HG03575 (cell line): ENCODE measurements around the gene VPS54.
"Not testable (repeated sequence)": the region's sequence is repeated elsewhere in the genome, so short reads cannot be mapped to it uniquely, and the experiment has no call there.

ENCODE experiments used
- ATAC-seq: cut with Tn5 transposase; IDR thresholded peaks from one replicate; pipeline ENCODE4 v1.9.1; 2021; ENCODE audit not compliant: unreplicated experiment, insufficient number of reproducible peaks, low FRiP score; ENCODE audit errors: extremely low read depth

The VPS54 gene

DNA sequence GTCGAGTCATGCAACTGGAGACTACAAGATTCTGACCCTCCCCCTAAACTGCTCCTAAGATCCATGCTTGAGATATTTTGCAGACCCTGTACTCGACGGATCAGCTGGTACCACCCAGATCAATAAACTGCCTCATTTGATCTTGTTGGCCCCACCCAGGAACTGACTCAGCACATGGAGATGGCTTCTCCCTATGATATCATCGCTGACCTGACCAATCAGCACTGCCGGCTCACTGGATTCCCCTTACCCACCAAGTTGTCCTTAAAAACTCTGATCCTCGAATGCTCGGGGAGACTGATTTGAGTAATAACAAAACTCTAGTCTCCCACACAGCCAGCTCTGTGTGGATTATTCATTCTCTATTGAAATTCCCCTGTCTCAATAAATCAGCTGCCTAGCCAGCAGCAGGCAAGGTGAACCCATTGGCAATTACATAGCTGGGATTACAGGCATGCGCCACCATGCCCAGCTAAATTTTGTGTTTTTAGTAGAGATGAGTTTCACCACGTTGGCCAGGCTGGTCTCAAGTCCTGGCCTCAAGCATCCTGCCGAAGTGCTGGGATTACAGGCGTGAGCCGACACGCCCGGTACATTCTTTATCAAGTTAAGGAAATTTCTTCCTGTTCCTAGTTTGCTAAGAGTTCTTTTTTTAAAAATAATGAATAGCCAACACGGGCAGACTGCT is 43.6 kb downstream of the VPS54 start:
- no peak for ATAC-seq

DNA sequence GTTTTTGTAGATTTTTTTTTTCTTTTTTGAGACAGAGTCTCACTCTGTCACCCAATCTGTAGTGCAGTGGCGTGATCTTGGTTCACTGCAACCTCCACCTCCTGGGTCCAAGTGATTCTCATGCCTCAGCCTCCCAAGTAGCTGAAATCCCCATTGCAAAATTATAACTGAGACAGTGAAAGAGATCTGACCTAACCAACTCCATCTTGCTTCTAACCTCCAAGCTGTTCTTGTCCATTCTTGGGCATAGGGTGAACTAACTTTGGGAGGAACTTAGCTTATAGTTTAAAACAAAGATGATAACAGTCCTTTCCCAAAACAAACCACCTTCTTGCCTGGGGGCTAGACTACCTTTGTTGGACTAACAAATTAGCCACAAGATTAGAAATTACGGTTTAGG is 44.2 kb downstream of the VPS54 start:
- ATAC-seq, result not testable (repeated sequence)

DNA sequence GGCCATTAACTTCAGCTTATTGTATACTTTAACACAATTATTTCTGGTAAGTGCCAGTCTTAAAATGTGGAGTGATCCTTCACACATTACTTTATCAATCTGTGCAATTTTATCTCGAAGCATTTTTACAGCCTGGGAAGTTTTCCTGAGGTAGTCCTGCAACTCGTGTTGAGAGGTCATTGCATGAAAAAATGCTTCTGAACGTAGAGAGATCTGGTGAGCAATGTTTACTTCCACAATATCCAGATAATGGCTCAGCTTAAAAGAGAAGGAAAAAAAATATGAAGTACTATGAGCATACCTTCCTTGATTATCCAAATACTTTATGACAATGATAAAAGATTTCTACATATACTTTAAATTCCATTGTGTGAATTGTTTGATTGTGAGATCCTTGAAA is 57.0 kb downstream of the VPS54 start:
- ATAC-seq, result no peak

GRCh38 chr2:63950414-63950813 is 68.8 kb downstream of the VPS54 start:
- no peak for ATAC-seq

- no peak for ATAC-seq
Measured at GRCh38 chr2:63942788-63943187, 76.4 kb downstream of the VPS54 start.

DNA sequence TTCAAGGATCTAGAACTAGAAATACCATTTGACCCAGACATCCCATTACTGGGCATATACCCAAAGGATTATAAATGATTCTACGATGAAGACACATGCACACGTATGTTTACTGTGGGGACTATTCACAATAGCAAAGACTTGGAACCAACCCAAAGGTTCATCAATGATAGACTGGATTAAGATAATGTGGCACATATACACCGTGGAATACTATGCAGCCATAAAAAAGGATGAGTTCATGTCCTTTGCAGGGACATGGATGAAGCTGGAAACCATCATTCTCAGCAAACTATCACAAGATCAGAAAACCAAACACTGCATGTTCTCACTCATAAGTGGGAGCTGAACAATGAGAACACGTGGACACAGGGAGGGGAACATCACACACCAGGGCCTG is 87.1 kb downstream of the VPS54 start:
- ATAC-seq, result not testable (repeated sequence)

GRCh38 chr2:63926815-63927214 is 92.4 kb downstream of the VPS54 start:
- ATAC-seq, result no peak

DNA sequence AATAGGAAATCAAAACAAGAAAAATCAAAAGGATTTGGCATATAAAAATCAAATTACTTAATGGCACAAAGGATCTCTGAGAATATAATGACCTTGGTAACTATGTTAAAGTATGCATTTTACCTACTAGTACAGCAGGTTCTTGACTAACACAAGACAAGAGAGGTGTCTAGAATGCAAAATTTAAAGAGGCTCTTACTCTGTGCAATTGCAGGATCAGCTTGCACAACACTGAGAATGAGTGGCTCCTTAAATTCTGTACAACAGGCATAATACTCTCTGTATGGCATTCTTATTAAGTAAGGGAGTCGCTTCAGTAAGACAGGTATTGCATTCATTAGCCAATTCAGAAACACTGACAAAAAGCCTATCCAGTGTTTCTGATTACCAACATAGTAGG is 104.9 kb downstream of the VPS54 start:
- ATAC-seq, result no peak

- no peak for ATAC-seq
Measured at GRCh38 chr2:63903003-63903402, 116.2 kb downstream of the VPS54 start.

- ATAC-seq, result no peak
Measured at GRCh38 chr2:63902149-63902548, 117.1 kb downstream of the VPS54 start.

DNA sequence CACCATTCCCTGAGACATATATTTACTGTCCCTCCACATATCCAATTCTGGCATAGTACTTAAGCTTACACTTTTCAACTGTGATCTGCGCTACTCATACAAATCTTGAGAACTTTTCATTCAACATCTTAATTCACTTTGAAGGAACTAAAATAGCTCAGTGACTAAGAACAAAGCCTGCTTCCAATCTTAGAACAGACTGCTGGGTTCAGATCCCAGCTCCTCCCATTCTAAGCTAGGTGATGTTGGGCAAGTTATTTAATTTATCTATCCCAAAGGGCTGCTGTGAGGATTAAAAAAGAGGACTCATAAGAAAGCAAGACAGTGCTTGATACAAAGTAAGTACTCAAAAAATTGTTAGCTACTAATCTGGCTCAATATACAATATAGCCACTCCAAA is 119.6 kb downstream of the VPS54 start:
- no peak for ATAC-seq

GRCh38 chr2:63898839-63899238 is 120.4 kb downstream of the VPS54 start:
- no peak for ATAC-seq

DNA sequence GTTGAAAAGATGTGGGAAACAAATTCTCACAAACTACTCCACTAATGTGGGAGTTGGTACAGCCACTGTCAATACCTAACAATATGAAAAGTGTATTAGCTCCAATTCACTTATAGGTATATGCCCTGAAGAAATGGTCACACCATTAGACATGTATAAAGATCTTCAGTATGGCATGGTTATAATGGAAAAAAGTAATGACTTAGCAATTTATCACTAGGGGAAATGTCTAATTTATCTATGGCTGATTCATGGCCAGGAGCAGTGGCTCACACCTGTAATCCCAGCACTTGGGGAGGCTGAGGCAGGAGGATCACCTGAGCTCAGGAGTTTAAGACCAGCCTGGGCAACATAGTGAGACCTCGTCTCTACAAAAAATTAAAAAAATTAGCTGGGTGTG is 125.1 kb downstream of the VPS54 start:
- ATAC-seq, result no peak

DNA sequence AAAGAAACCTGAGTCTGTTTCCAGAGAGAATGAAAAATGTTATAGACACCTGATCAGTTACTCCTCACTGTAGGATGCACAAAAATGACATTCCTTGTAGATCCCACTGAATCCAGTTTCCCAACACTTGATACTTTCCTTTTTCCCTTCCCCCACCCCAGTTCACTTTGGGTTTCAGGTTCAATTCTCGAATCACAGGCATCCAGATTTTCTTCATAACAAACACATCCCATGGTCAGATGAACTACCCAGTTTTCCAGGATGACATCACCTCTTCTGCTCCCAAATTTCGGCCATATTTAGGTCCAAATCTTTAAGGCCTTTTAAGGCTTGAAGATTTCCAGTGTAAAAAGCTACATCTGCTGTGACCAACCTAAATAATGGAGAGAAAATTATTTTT is 126.1 kb downstream of the VPS54 start:
- no peak for ATAC-seq

GRCh38 chr2:63891488-63892030 is 127.7 kb downstream of the VPS54 start:
- ATAC-seq, result no peak

DNA sequence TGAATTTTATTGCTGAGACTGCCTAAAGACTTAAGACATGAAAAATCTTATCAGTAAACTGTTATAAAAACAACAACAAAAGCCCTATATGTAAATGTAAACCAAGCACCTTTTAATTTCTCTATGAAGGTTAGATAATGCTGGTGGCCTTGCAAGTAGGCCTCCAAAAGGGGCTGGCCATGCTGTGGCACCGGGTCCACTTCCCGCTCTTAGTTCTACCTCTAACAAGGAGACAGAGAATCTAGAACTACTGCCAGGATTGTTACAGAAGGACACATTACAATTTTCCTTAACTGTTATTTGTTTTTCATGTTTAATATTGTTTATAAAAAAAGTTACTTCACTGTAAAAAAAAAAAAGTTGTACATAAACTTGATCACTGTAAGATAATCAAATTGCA is 128.6 kb downstream of the VPS54 start:
- no peak for ATAC-seq

DNA sequence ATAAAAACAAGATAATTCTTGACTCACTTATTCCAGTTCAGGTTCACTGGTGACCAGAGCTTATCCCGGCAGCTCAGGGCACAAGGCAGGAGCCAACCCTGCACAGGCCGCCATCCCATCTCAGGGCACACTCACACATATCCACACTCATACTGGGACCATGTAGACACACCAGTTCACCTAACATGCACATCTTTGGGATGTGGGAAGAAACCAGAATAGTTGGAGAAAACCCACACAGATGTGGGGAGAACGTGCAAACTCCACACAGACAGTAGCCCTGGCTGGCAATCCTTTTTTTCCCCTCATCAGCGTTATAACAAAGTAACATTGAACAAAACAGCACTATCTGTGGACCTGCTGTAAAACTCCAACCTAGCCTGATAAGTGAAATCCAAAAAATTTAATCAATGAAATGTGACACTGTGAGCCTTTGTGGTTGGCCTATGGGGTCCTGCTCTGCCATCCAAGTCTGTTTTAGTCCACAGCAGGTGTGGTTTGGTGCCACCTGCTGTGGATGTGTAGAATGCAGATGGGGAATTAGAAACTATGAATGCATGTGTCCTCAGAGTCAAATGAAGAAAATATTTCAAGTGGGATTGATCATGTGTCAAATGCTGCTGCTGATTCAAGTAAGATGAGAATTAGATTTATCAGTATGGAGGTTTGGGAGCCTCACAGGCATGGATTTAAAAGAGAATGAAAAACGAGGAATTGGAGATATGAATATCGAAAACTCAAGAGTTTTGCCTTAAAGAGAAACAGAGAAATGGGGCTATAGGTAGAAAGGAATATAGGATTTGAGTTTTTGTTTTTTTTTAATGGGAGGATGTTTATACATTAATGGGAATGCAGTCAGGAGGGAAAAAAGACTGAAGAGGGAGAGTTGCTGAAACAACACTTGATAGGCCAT is 130.5 kb downstream of the VPS54 start:
- no peak for ATAC-seq

DNA sequence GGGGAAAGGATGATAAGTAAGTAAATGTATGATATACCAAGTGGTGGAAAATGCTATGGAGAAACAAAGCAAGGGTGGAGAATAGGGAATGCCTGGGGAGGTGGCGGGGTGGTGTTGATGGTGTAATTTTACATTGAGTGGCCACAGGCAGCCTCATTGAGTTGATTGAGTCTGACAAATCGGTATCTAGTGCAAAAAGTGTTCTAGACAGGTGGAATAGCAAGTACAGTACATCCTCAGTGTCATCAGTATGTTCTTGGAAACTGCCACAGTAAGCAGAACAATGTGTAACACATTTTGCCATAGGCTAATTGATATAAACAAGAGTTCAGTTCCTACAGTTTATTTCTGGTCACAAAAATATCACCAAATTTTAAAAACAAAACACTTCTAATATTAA is 131.2 kb downstream of the VPS54 start:
- no peak for ATAC-seq

- no peak for ATAC-seq
Measured at GRCh38 chr2:63886445-63886844, 132.8 kb downstream of the VPS54 start.
